HL-60 (cell line): ENCODE results near the gene UBE2J2.

Experiments used
- CTCF ChIP-seq: IDR thresholded peaks from one replicate; pipeline ENCODE4 v1.5.1; 2011; ENCODE audit warnings: low read length, control low read depth, inconsistent platforms; ENCODE audit not compliant: insufficient read depth
- GABPA ChIP-seq: IDR thresholded peaks from 2 replicates; pipeline ENCODE4 v1.6.1; 2012; ENCODE audit warnings: low read depth
- POLR2AphosphoS5 ChIP-seq: IDR thresholded peaks from 2 replicates; pipeline ENCODE4 v1.6.1; 2012; ENCODE audit warnings: low read depth
- SPI1 ChIP-seq: IDR thresholded peaks from 2 replicates; pipeline ENCODE4 v1.6.1; 2012; ENCODE audit warnings: low read depth, mild to moderate bottlenecking, borderline replicate concordance
- TF ChIP-seq, protein P1 (sequence below): IDR thresholded peaks from 2 replicates; pipeline ENCODE4 v1.6.1; 2012; ENCODE audit warnings: low read depth; ENCODE audit not compliant: insufficient replicate concordance

- no peak for TF ChIP-seq CTCF
- TF ChIP-seq, protein P1, sequence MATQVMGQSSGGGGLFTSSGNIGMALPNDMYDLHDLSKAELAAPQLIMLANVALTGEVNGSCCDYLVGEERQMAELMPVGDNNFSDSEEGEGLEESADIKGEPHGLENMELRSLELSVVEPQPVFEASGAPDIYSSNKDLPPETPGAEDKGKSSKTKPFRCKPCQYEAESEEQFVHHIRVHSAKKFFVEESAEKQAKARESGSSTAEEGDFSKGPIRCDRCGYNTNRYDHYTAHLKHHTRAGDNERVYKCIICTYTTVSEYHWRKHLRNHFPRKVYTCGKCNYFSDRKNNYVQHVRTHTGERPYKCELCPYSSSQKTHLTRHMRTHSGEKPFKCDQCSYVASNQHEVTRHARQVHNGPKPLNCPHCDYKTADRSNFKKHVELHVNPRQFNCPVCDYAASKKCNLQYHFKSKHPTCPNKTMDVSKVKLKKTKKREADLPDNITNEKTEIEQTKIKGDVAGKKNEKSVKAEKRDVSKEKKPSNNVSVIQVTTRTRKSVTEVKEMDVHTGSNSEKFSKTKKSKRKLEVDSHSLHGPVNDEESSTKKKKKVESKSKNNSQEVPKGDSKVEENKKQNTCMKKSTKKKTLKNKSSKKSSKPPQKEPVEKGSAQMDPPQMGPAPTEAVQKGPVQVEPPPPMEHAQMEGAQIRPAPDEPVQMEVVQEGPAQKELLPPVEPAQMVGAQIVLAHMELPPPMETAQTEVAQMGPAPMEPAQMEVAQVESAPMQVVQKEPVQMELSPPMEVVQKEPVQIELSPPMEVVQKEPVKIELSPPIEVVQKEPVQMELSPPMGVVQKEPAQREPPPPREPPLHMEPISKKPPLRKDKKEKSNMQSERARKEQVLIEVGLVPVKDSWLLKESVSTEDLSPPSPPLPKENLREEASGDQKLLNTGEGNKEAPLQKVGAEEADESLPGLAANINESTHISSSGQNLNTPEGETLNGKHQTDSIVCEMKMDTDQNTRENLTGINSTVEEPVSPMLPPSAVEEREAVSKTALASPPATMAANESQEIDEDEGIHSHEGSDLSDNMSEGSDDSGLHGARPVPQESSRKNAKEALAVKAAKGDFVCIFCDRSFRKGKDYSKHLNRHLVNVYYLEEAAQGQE, result no peak
- no peak for TF ChIP-seq POLR2AphosphoS5
- TF ChIP-seq SPI1, result no peak
- no peak for TF ChIP-seq GABPA
Measured at GRCh38 chr1:1297802-1298424, 24.3 kb upstream of the UBE2J2 start.
